ENCODE measurements around the gene ODAPH.

DNA sequence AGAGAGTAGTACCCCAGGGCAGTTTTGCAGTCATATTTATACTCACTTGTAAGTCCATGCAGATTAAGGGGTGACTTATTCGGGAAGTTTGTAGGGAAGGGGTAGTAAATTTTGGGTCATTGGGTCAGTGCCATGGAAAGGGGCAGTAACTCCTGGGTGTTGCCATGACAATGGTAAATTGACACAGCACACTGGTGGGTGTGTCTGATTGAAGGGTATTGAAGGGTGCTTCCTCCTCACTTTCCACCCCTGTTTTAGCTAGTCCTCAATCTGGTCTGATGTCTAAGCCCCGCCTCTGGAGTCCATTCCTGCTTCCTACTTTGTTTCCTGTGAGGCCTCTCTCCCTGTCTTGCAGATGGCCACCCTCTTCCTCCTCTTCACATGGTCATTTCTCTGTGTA, 11.9 kb downstream of the ODAPH start:
- no peak for TF ChIP-seq RAD21 (IDR thresholded peaks at IDR 0.05)
- TF ChIP-seq CTCF (IDR thresholded peaks at IDR 0.05; ENCODE audit: low read depth, low read length, missing input control) = no peak
- no peak for TF ChIP-seq YY1 (IDR thresholded peaks at IDR 0.05)
- no peak for TF ChIP-seq JUND (IDR thresholded peaks at IDR 0.05)
- TF ChIP-seq, protein P1, sequence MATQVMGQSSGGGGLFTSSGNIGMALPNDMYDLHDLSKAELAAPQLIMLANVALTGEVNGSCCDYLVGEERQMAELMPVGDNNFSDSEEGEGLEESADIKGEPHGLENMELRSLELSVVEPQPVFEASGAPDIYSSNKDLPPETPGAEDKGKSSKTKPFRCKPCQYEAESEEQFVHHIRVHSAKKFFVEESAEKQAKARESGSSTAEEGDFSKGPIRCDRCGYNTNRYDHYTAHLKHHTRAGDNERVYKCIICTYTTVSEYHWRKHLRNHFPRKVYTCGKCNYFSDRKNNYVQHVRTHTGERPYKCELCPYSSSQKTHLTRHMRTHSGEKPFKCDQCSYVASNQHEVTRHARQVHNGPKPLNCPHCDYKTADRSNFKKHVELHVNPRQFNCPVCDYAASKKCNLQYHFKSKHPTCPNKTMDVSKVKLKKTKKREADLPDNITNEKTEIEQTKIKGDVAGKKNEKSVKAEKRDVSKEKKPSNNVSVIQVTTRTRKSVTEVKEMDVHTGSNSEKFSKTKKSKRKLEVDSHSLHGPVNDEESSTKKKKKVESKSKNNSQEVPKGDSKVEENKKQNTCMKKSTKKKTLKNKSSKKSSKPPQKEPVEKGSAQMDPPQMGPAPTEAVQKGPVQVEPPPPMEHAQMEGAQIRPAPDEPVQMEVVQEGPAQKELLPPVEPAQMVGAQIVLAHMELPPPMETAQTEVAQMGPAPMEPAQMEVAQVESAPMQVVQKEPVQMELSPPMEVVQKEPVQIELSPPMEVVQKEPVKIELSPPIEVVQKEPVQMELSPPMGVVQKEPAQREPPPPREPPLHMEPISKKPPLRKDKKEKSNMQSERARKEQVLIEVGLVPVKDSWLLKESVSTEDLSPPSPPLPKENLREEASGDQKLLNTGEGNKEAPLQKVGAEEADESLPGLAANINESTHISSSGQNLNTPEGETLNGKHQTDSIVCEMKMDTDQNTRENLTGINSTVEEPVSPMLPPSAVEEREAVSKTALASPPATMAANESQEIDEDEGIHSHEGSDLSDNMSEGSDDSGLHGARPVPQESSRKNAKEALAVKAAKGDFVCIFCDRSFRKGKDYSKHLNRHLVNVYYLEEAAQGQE (IDR thresholded peaks at IDR 0.05) = no peak

All from liver (tissue), 3 donors.